HepG2 (cell line): ENCODE data around the gene BTBD7.

Source experiments
- EZH2 ChIP-seq: conservative IDR thresholded peaks from 2 replicates; pipeline ENCODE4 v1.6.1; 2012; ENCODE audit warnings: mild to moderate bottlenecking, low read depth, low read length, moderate library complexity
- FOXA3 ChIP-seq: IDR thresholded peaks from 2 replicates; pipeline ENCODE4 v1.6.1; 2016; ENCODE audit warnings: missing genetic modification reagents, missing compliant biosample characterization
- HOXD1 ChIP-seq: sonication (generic); formaldehyde crosslinking; IDR thresholded peaks from 2 replicates; pipeline ENCODE4 v1.5.0; 2020; ENCODE audit warnings: missing genetic modification reagents
- JDP2 ChIP-seq: sonication (generic); formaldehyde crosslinking; IDR thresholded peaks from 2 replicates; pipeline ENCODE4 v1.8.1; 2022; ENCODE audit warnings: missing genetic modification reagents, borderline replicate concordance
- TF ChIP-seq, protein P1 (sequence below): sonication (generic); formaldehyde crosslinking; IDR thresholded peaks from 2 replicates; pipeline ENCODE4 v1.4.0; 2020; ENCODE audit warnings: mild to moderate bottlenecking, missing genetic modification reagents
- TF ChIP-seq, protein P2 (sequence below): sonication (generic); formaldehyde crosslinking; IDR thresholded peaks from 2 replicates; pipeline ENCODE4 v1.5.0; 2020; ENCODE audit warnings: mild to moderate bottlenecking, missing genetic modification reagents, borderline replicate concordance

DNA sequence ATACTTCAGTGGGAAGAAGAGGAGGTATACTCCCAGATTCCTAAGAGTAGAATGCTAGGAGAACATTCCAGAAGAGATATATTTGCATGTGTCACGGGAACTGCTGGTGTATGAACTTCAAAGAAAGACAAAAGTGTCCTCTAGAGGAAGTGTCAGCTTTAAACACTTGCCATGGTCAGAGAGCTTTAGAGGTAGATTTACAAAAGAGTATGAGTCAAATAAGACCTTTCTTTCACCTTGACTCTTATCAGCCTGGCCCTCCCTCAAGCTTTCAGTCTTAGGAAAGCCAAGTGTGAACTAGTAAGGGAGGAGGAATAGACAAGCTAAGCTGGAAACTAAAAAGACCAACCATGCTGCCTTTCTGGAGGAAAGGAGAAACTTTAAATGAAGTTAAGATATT, 48.8 kb upstream of the BTBD7 start:
- no peak for TF ChIP-seq EZH2
- TF ChIP-seq, protein P1, sequence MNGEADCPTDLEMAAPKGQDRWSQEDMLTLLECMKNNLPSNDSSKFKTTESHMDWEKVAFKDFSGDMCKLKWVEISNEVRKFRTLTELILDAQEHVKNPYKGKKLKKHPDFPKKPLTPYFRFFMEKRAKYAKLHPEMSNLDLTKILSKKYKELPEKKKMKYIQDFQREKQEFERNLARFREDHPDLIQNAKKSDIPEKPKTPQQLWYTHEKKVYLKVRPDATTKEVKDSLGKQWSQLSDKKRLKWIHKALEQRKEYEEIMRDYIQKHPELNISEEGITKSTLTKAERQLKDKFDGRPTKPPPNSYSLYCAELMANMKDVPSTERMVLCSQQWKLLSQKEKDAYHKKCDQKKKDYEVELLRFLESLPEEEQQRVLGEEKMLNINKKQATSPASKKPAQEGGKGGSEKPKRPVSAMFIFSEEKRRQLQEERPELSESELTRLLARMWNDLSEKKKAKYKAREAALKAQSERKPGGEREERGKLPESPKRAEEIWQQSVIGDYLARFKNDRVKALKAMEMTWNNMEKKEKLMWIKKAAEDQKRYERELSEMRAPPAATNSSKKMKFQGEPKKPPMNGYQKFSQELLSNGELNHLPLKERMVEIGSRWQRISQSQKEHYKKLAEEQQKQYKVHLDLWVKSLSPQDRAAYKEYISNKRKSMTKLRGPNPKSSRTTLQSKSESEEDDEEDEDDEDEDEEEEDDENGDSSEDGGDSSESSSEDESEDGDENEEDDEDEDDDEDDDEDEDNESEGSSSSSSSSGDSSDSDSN (CRISPR knock-in tag), result no peak
- no peak for TF ChIP-seq JDP2 (CRISPR knock-in tag)
- TF ChIP-seq FOXA3 (CRISPR knock-in tag), result no peak
- TF ChIP-seq, protein P2, sequence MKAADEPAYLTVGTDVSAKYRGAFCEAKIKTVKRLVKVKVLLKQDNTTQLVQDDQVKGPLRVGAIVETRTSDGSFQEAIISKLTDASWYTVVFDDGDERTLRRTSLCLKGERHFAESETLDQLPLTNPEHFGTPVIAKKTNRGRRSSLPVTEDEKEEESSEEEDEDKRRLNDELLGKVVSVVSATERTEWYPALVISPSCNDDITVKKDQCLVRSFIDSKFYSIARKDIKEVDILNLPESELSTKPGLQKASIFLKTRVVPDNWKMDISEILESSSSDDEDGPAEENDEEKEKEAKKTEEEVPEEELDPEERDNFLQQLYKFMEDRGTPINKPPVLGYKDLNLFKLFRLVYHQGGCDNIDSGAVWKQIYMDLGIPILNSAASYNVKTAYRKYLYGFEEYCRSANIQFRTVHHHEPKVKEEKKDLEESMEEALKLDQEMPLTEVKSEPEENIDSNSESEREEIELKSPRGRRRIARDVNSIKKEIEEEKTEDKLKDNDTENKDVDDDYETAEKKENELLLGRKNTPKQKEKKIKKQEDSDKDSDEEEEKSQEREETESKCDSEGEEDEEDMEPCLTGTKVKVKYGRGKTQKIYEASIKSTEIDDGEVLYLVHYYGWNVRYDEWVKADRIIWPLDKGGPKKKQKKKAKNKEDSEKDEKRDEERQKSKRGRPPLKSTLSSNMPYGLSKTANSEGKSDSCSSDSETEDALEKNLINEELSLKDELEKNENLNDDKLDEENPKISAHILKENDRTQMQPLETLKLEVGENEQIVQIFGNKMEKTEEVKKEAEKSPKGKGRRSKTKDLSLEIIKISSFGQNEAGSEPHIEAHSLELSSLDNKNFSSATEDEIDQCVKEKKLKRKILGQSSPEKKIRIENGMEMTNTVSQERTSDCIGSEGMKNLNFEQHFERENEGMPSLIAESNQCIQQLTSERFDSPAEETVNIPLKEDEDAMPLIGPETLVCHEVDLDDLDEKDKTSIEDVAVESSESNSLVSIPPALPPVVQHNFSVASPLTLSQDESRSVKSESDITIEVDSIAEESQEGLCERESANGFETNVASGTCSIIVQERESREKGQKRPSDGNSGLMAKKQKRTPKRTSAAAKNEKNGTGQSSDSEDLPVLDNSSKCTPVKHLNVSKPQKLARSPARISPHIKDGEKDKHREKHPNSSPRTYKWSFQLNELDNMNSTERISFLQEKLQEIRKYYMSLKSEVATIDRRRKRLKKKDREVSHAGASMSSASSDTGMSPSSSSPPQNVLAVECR (CRISPR knock-in tag), result no peak
- TF ChIP-seq HOXD1, result no peak
